Retinal pigment epithelial cell (primary cell): ENCODE results near the gene TMEM51.

ENCODE experiments used
- DNase-seq: peaks from one replicate; pipeline ENCODE4 v3.0.0-alpha.2; 2010; ENCODE audit warnings: low read depth
- H3K4me3 ChIP-seq: 2 replicates; pipeline ENCODE4 v1.5.1; 2011; ENCODE audit warnings: mild to moderate bottlenecking, low read length, control low read depth, moderate library complexity
- TF ChIP-seq, protein P1 (sequence below): conservative IDR thresholded peaks from 2 replicates; pipeline ENCODE4 v1.5.1; 2011; ENCODE audit warnings: low read depth, low read length, control low read depth, inconsistent platforms

Gene TMEM51

DNA sequence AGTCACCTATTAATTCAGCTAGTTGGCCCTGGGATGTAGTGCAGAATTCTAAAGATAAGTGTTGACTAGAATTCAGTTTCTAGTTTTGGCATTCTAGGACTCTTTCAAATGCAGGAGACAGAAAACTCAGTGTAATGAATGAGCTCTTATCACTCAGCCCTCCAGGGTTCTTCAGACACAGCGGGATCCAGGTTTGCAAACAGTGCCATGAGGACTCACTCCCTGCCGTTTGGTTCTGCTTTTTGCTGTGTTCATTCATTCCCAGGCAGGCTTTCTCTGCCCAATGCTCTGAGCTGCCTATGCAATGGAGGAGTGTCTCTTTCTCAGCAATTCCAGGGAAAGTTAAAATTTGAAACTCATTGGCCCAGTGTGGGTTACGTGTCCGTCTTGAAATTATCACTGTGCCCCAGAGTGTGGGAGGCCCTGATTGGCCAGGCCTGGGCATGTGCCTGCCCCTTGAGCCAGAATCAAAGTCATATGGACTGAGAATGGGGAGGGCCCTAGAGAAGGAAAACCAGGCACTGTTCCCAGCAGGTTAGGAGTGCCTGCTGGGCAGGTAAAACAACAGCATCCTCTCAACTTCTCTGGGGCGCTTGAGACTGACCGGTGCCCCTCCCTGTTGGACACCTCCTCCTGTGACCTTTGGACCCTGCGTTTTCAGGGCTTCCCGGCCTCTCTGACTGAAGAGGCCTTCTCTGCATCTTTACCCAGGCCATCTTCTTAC, 43.4 kb downstream of the TMEM51 start:
- TF ChIP-seq, protein P1, sequence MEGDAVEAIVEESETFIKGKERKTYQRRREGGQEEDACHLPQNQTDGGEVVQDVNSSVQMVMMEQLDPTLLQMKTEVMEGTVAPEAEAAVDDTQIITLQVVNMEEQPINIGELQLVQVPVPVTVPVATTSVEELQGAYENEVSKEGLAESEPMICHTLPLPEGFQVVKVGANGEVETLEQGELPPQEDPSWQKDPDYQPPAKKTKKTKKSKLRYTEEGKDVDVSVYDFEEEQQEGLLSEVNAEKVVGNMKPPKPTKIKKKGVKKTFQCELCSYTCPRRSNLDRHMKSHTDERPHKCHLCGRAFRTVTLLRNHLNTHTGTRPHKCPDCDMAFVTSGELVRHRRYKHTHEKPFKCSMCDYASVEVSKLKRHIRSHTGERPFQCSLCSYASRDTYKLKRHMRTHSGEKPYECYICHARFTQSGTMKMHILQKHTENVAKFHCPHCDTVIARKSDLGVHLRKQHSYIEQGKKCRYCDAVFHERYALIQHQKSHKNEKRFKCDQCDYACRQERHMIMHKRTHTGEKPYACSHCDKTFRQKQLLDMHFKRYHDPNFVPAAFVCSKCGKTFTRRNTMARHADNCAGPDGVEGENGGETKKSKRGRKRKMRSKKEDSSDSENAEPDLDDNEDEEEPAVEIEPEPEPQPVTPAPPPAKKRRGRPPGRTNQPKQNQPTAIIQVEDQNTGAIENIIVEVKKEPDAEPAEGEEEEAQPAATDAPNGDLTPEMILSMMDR, result no peak
- DNase-seq, result no peak
- H3K4me3 ChIP-seq, result no peak overlapping the region

- H3K4me3 ChIP-seq, result no peak overlapping the region
- TF ChIP-seq, protein P1, result no peak
- no peak for DNase-seq
These were observed 44.3 kb downstream of the TMEM51 start for GRCh38 chr1:15197591-15198447.

- TF ChIP-seq, protein P1, result no peak
- H3K4me3 ChIP-seq, result no peak overlapping the region
These were observed 45.1 kb downstream of the TMEM51 start for GRCh38 chr1:15198684-15199083.

DNA sequence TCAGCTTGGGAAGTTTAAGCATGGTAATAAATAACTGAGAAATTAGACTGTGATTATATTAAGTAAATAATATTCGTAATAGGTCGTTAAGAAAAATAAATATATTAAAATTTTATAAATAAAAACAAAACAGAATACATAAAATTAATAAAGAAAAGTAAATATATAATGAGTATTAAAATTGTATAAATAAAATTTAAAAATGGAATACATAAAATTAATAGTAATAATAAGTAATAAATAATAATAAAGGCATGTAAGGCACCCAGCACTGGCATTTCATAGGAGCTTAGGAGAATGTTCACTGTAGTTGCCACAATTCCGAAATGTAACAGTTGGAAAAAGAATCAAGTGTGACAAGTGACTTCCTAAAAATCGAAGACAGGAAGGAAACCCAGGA, 47.7 kb downstream of the TMEM51 start:
- H3K4me3 ChIP-seq, result no peak overlapping the region
- TF ChIP-seq, protein P1, result no peak
- no peak for DNase-seq

More at GRCh38 chr1:15198684-15199083, 45.1 kb downstream of the TMEM51 start:
- DNase-seq, result no peak

GRCh38 chr1:15201849-15202551, 48.5 kb downstream of the TMEM51 start:
- TF ChIP-seq, protein P1, result no peak
- H3K4me3 ChIP-seq, result no peak overlapping the region
- DNase-seq, result no peak

- TF ChIP-seq, protein P1, result no peak
- DNase-seq, result no peak
- H3K4me3 ChIP-seq, result no peak overlapping the region
These were observed 51.4 kb downstream of the TMEM51 start for GRCh38 chr1:15204931-15205330.
